GM18520 (cell line): ENCODE measurements around the gene TMEM38B.

Experiments
- ATAC-seq: cut with Tn5 transposase; IDR thresholded peaks from one replicate; pipeline ENCODE4 v1.9.1; 2021; ENCODE audit not compliant: unreplicated experiment

Gene TMEM38B

GRCh38 chr9:105694190-105694847, at the start of gene TMEM38B:
TSS of gene TMEM38B (plus strand) at chr9:105694541. CDS start at chr9:105694661, 120 bp downstream.
- ATAC-seq, result peak; percentile 67

GRCh38 chr9:105646879-105647594, 47.3 kb upstream of the TMEM38B start:
- no peak for ATAC-seq

- no peak for ATAC-seq
Observed at GRCh38 chr9:105647595-105648349, 46.6 kb upstream of the TMEM38B start.

GRCh38 chr9:105651806-105652205, 42.5 kb upstream of the TMEM38B start:
- ATAC-seq, result no peak

- peak; percentile 57 for ATAC-seq
Observed at GRCh38 chr9:105656131-105656921, 38.0 kb upstream of the TMEM38B start.

- ATAC-seq, result no peak
Observed at GRCh38 chr9:105658351-105658750, 36.0 kb upstream of the TMEM38B start.

- no peak for ATAC-seq
Observed at GRCh38 chr9:105661011-105661410, 33.3 kb upstream of the TMEM38B start.

- peak; percentile 93 for ATAC-seq
Observed at GRCh38 chr9:105662184-105663104, 31.9 kb upstream of the TMEM38B start, which contains the start of gene TAL2. TSS of gene TAL2 (plus strand) at chr9:105662457. CDS start at chr9:105662497, 40 bp downstream.

GRCh38 chr9:105663914-105664313, 30.4 kb upstream of the TMEM38B start:
- no peak for ATAC-seq

GRCh38 chr9:105667867-105668266, 26.5 kb upstream of the TMEM38B start:
- no peak for ATAC-seq

- no peak for ATAC-seq
Observed at GRCh38 chr9:105670315-105670714, 24.0 kb upstream of the TMEM38B start.

GRCh38 chr9:105670775-105671174, 23.6 kb upstream of the TMEM38B start:
- no peak for ATAC-seq

- ATAC-seq, result no peak
Observed at GRCh38 chr9:105672711-105673234, 21.6 kb upstream of the TMEM38B start.

GRCh38 chr9:105673850-105674387, 20.4 kb upstream of the TMEM38B start:
- ATAC-seq, result no peak

GRCh38 chr9:105676351-105676923, 17.9 kb upstream of the TMEM38B start:
- ATAC-seq, result no peak

GRCh38 chr9:105678163-105678562, 16.2 kb upstream of the TMEM38B start:
- no peak for ATAC-seq

GRCh38 chr9:105678781-105679180, 15.6 kb upstream of the TMEM38B start:
- ATAC-seq, result no peak

GRCh38 chr9:105679257-105680022, 14.9 kb upstream of the TMEM38B start:
- no peak for ATAC-seq
